Fibroblast of lung (primary cell): ENCODE measurements around the gene LGALS1. TPM values are rescaled to one million over a fixed set of nuclear protein-coding genes. Genes with fewer than 3 reads are reported as not detected.

ENCODE experiments used
- DNase-seq, 2 donors: peaks; one replicate each; pipeline versions ENCODE4 v3.0.0 to v3.0.0-alpha.2; 2010; ENCODE audit warnings: low read depth in 2 of 2
- H2AFZ ChIP-seq: 2 replicates; pipeline ENCODE4 v1.5.1; 2012; ENCODE audit warnings: low read length, control low read depth, inconsistent platforms
- H3K27ac ChIP-seq: 2 replicates; pipeline ENCODE4 v1.5.1; 2011; ENCODE audit warnings: low read length, control low read depth; ENCODE audit not compliant: insufficient read depth
- H3K27me3 ChIP-seq: 2 replicates; pipeline ENCODE4 v1.5.1; 2011; ENCODE audit warnings: mild to moderate bottlenecking, low read length; ENCODE audit not compliant: control insufficient read depth, insufficient read depth
- H3K36me3 ChIP-seq: 2 replicates; pipeline ENCODE4 v1.5.1; 2011; ENCODE audit warnings: low read length; ENCODE audit not compliant: control insufficient read depth, insufficient read depth
- H3K4me1 ChIP-seq: 2 replicates; pipeline ENCODE4 v1.5.1; 2011; ENCODE audit warnings: low read length; ENCODE audit not compliant: control insufficient read depth, insufficient read depth; ENCODE audit errors: extremely low read depth
- H3K4me2 ChIP-seq: 2 replicates; pipeline ENCODE4 v1.5.1; 2011; ENCODE audit warnings: low read length, control low read depth; ENCODE audit not compliant: insufficient read depth; ENCODE audit errors: extremely low read depth
- H3K4me3 ChIP-seq, 4 experiments: fragments of 200-600 bp in 1 of 4; sonication (generic) in 1 of 4; replicated peaks in 1 of 4; 2 replicates each; pipeline ENCODE4 v1.5.1; 2011 to 2016; ENCODE audit warnings: low read length in 4 of 4, low read depth in 3 of 4, mild to moderate bottlenecking in 3 of 4, control low read depth in 2 of 4, inconsistent platforms in 1 of 4, mixed read lengths in 1 of 4; ENCODE audit not compliant: insufficient read depth in 1 of 4; ENCODE audit errors: control extremely low read depth in 1 of 4
- H3K79me2 ChIP-seq: 2 replicates; pipeline ENCODE4 v1.5.1; 2012; ENCODE audit warnings: mild to moderate bottlenecking, low read length, inconsistent platforms; ENCODE audit not compliant: control insufficient read depth, insufficient read depth
- H3K9ac ChIP-seq: 2 replicates; pipeline ENCODE4 v1.5.1; 2011; ENCODE audit warnings: mild to moderate bottlenecking, low read length, control low read depth; ENCODE audit not compliant: insufficient read depth
- H3K9me3 ChIP-seq: 2 replicates; pipeline ENCODE4 v1.5.1; 2012; ENCODE audit warnings: low read depth, low read length; ENCODE audit not compliant: control insufficient read depth, insufficient read depth
- H4K20me1 ChIP-seq: 2 replicates; pipeline ENCODE4 v1.5.1; 2011; ENCODE audit warnings: low read length; ENCODE audit not compliant: control insufficient read depth, insufficient read depth; ENCODE audit errors: extremely low read depth
- CTCF ChIP-seq, 2 donors: IDR thresholded peaks in 1 of 2; conservative IDR thresholded peaks in 1 of 2; 1 replicate in 1 of 2; 2 replicates in 1 of 2; pipeline ENCODE4 v1.5.1; 2011 to 2012; ENCODE audit warnings: low read length in 2 of 2, control low read depth in 1 of 2, inconsistent platforms in 1 of 2, low read depth in 1 of 2, mild to moderate bottlenecking in 1 of 2
- EZH2 ChIP-seq: IDR thresholded peaks from 2 replicates; pipeline ENCODE4 v1.5.1; 2012; ENCODE audit warnings: low read length, control low read depth, mild to moderate bottlenecking; ENCODE audit errors: missing control alignments
- polyA minus RNA-seq: library from RNA; depleted of rRNA, polyadenylated mRNA; stranded (reverse); fragments of >200 nt; gene quantifications from 2 replicates; pipeline ENCODE4 v1.2.3, GENCODE V29; 2011; ENCODE audit warnings: low replicate concordance
- polyA plus RNA-seq, 2 donors: library from polyadenylated mRNA; depleted of rRNA in 1 of 2; stranded (reverse) in 1 of 2; unstranded in 1 of 2; fragments of >200 nt; gene quantifications; 2 replicates each; pipeline ENCODE4 v1.2.1, GENCODE V29; 2011 to 2012; ENCODE audit warnings: missing spikeins in 1 of 2
- total RNA-seq: library from RNA; depleted of rRNA; stranded (reverse); fragments of >200 nt; gene quantifications from 2 replicates; pipeline ENCODE4 v1.2.1, GENCODE V29; 2014

Gene LGALS1
- total RNA-seq: 6,362 and 11,230 TPM in 2 replicates
- 5,090 and 5,801 TPM in 2 replicates for polyA plus RNA-seq
- 11,602 and 14,894 TPM in 2 replicates for polyA plus RNA-seq (2012)
- polyA minus RNA-seq: 14,591 and 18,200 TPM in 2 replicates

DNA sequence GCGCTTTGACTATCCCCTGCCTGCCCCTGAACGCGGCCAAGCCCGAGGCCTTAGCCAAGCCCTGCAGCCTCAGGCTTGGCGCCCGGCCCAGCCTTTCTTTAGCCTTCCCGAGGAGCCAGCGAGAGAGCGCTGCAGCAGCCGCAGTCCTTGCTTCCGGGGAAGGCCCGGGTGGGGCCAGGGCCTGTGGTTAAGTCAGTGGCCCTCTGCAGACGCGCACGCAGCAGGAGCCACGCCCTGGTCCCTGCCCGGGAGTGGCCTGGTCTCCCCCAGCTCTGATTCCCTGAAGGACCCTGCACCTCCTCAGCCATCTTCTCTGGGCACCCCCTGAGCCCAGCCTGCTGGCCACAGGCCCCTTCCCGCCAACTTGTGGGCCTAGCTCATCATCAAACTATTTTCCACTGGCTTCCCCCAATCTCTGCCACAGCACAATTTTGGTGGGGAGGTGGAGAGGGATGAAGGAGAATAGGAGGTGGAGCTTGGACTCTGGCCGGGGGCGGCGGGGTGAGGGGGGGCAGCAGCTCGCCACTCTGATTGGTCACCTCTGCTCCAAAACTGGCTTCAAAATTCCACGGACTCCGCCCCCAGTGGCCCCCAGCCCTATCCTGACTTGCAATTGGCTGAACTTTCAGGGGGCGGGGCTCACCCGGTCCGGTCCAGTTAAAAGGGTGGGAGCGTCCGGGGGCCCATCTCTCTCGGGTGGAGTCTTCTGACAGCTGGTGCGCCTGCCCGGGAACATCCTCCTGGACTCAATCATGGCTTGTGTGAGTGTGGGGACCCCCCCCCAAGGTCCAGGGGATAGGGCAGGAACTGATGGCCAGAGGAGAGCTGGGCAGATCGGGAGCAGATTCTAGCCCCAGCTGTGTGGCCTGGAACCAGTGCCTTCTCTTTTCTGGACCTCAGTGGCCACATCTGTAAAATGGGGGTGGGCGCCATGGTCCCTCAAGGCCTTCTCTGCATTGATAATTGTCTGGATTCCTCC, at the start of gene LGALS1:
TSS of gene LGALS1 (plus strand) at position 686 of the 979 bp plus-strand sequence. CDS start at position 753, 67 bp downstream.
- Histone ChIP-seq H3K9me3 (no peaks in the 10 kb centered on the region), H3K79me2 (peaks cover 31% of the 10 kb centered on the region), H3K27ac (peak within 1 kb of the TSS; percentile 95), H3K36me3 (peaks cover 17% of the 10 kb centered on the region), H3K9ac (peak within 1 kb of the TSS; percentile 87), H3K4me3 (peak within 1 kb of the TSS; percentile 93 to 100 (median 98)), H3K4me2 (peak within 1 kb of the TSS; percentile 78), H3K27me3 (no peaks in the 10 kb centered on the region), H3K4me1 (peaks cover 7% of the 10 kb centered on the region), H2AFZ (peak within 1 kb of the TSS; percentile 39), H4K20me1 (peaks cover 3% of the 10 kb centered on the region)
- peak; percentile 98 to 99 for DNase-seq
- TF ChIP-seq CTCF (conservative IDR thresholded peaks at IDR 0.05 in 1 of 2, IDR thresholded peaks at IDR 0.05 in 1 of 2; ENCODE audit: low read depth in 1 of 2, low read length in 2 of 2): no peak
- TF ChIP-seq EZH2: no peak

- no peak for DNase-seq
- H3K4me2 ChIP-seq: no peak overlapping the region
Measured at GRCh38 chr22:37625737-37626136, 49.7 kb upstream of the LGALS1 start.

More at GRCh38 chr22:37625737-37626136, 49.7 kb upstream of the LGALS1 start:
- Histone ChIP-seq H3K27ac (no peak overlapping the region), H3K4me1 (no peaks in the 10 kb centered on the region), H3K27me3 (no peaks in the 10 kb centered on the region), H3K9ac (no peak overlapping the region), H3K79me2 (no peaks in the 10 kb centered on the region), H2AFZ (no peak overlapping the region), H3K9me3 (no peaks in the 10 kb centered on the region), H3K4me3 (no peak overlapping the region), H3K36me3 (peaks cover 21% of the 10 kb centered on the region), H4K20me1 (no peaks in the 10 kb centered on the region)
- TF ChIP-seq EZH2 (no peak), CTCF (conservative IDR thresholded peaks at IDR 0.05 in 1 of 2, IDR thresholded peaks at IDR 0.05 in 1 of 2; ENCODE audit: low read depth in 1 of 2, low read length in 2 of 2) (no peak)
